Body of pancreas (tissue), 4 donors: Measurements from ENCODE around the gene AMDHD2. TPM values are rescaled to one million over a fixed set of nuclear protein-coding genes. Genes with fewer than 3 reads are reported as not detected.

ENCODE experiments used
- ATAC-seq: fragments of 150-250 bp; one replicate; pipeline ENCODE4 v1.9.1; 2016
- DNase-seq, 4 donors: peaks; one replicate each; pipeline ENCODE4 v3.0.0-alpha.2; 2019
- H3K27ac ChIP-seq, 4 donors: fragments of 200-600 bp; sonication (generic); 1 replicate in 3 of 4; 2 replicates in 1 of 4; pipeline versions ENCODE4 v1.5.1 to v1.6.1; 2016 to 2019; ENCODE audit warnings: mild to moderate bottlenecking in 1 of 4, mixed read lengths in 1 of 4, moderate library complexity in 1 of 4
- H3K27me3 ChIP-seq, 2 donors: fragments of 200-600 bp; sonication (generic); one replicate each; pipeline ENCODE4 v1.6.0; 2016; ENCODE audit warnings: mild to moderate bottlenecking in 1 of 2
- H3K36me3 ChIP-seq, 2 donors: fragments of 200-600 bp; sonication (generic); replicated peaks in 1 of 2; 2 replicates each; pipeline ENCODE4 v1.5.1; 2016; ENCODE audit warnings: low read depth in 2 of 2; ENCODE audit not compliant: insufficient read depth in 1 of 2
- H3K4me1 ChIP-seq: fragments of 200-600 bp; sonication (generic); one replicate; pipeline ENCODE4 v1.6.0; 2016
- H3K4me3 ChIP-seq, 2 donors: fragments of 200-600 bp; sonication (generic); 1 replicate in 1 of 2; 2 replicates in 1 of 2; pipeline ENCODE4 v1.5.1; 2016 to 2019
- H3K9me3 ChIP-seq, 3 donors: fragments of 200-600 bp; sonication (generic); 1 replicate in 2 of 3; 2 replicates in 1 of 3; pipeline ENCODE4 v1.5.1; 2016
- POLR2A ChIP-seq, 3 donors: fragments of 450-650 bp; IDR thresholded peaks; one replicate each; pipeline ENCODE4 v1.6.1; 2016; ENCODE audit warnings: antibody characterized with exemption in 3 of 3, mild to moderate bottlenecking in 2 of 3
- WGBS, 2 donors: methylation state at CpG; one replicate each; pipeline ENCODE4 v1.1.5; 2017; 5-methylcytosine and 5-hydroxymethylcytosine counted together
- intact Hi-C: fragments of 100-400 bp; cut with DNase I; formaldehyde crosslinking; loops from one replicate; pipeline ENCODE4 v1.15.1; 2023
- total RNA-seq, 2 donors: library from RNA; depleted of rRNA; stranded (reverse); fragments of >200 nt; gene quantifications; one replicate each; pipeline ENCODE4 v1.1.0, GENCODE V29; 2016
- TF ChIP-seq, protein P1 (sequence below), 7 experiments: fragments of 450-650 bp in 4 of 7; fragments of 200-600 bp in 3 of 7; sonication (generic) in 3 of 7; IDR thresholded peaks; one replicate each; pipeline ENCODE4 v1.5.1; 2016 to 2019; ENCODE audit warnings: antibody characterized with exemption in 7 of 7

AMDHD2 gene
- total RNA-seq, 2 donors from 2014 or later, result 13.7 to 33.6 TPM

GRCh38 chr16:2500430-2500917 is 19.7 kb upstream of the AMDHD2 start:
- Histone ChIP-seq H3K4me1 (peaks cover 60% of the 10 kb centered on the region), H3K36me3 (peaks cover 0 to 1% of the 10 kb centered on the region in 2 donors), H3K27me3 (no peaks in the 10 kb centered on the region), H3K4me3 (no peak overlapping the region), H3K27ac (peak overlapping the region in 2 of 4 donors; percentile 71 to 77), H3K9me3 (no peaks in the 10 kb centered on the region)
- TF ChIP-seq, protein P1, sequence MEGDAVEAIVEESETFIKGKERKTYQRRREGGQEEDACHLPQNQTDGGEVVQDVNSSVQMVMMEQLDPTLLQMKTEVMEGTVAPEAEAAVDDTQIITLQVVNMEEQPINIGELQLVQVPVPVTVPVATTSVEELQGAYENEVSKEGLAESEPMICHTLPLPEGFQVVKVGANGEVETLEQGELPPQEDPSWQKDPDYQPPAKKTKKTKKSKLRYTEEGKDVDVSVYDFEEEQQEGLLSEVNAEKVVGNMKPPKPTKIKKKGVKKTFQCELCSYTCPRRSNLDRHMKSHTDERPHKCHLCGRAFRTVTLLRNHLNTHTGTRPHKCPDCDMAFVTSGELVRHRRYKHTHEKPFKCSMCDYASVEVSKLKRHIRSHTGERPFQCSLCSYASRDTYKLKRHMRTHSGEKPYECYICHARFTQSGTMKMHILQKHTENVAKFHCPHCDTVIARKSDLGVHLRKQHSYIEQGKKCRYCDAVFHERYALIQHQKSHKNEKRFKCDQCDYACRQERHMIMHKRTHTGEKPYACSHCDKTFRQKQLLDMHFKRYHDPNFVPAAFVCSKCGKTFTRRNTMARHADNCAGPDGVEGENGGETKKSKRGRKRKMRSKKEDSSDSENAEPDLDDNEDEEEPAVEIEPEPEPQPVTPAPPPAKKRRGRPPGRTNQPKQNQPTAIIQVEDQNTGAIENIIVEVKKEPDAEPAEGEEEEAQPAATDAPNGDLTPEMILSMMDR (IDR thresholded peaks at IDR 0.05), result no peak
- no peak for TF ChIP-seq POLR2A (IDR thresholded peaks at IDR 0.05)
- WGBS, 2 donors, result 79 to 85% methylated on average over 13 to 20 of the region's 20 CpGs
- ATAC-seq (no peak), DNase-seq (no peak)
- intact Hi-C loops, result no loop called here

DNA sequence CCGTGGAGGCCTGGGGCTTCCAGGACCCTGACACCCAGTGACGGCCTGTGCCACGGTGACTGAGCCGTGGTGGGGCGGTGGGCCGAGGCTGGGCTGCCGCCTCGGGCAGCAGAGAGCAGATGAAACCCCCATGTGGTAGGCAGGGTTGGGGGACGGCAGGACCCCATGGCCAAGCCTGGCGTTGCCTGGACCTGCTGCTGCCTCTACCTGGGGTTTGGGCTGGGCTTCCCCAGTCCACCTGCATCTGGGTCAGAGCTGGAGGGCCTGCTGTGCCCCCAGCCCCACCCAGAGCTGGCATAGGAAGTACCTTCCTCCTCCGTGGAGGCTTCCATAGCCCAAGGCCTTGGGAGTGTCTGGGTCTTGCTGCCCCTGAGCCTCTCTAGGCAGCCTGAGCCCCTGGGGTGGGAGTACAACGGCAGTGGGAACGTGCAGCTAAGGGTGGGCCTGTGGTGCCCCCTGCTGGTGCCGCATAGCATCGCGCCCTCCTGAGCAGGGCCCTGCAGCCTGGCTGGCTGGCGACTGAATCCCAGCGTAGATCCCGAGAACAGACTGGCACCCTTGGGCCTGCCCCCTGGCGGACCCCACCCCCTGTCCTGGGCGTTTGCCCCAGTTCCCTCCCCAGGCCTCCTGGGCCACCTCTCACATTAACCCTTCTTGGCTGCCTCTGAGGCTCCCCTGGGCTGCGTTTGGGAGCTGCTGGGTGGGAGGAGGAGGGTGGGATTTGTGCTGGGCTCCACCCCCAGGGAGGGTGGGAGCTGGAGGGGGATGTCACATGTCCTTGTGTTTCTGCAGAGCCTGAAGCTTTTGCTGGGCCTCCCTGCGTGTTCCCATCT is 19.0 kb upstream of the AMDHD2 start:
- TF ChIP-seq, protein P1 (IDR thresholded peaks at IDR 0.05), result peak; percentile 94 to 97 (median 96)
- peak in 1 of 3 donors; percentile 4 for TF ChIP-seq POLR2A (IDR thresholded peaks at IDR 0.05)
- ATAC-seq, result peak; percentile 74
- Histone ChIP-seq H3K27me3 (no peaks in the 10 kb centered on the region), H3K4me3 (no peak overlapping the region), H3K27ac (peak overlapping the region in 3 of 4 donors; percentile 59 to 77 (median 71)), H3K4me1 (peaks cover 60% of the 10 kb centered on the region), H3K36me3 (peaks cover 0 to 1% of the 10 kb centered on the region in 2 donors), H3K9me3 (no peaks in the 10 kb centered on the region)
- WGBS, 2 donors, result 39 to 68% methylated on average over 5 to 23 of the region's 23 CpGs
- intact Hi-C loops, result no loop called here
- peak; percentile 83 to 89 (median 86) for DNase-seq

DNA sequence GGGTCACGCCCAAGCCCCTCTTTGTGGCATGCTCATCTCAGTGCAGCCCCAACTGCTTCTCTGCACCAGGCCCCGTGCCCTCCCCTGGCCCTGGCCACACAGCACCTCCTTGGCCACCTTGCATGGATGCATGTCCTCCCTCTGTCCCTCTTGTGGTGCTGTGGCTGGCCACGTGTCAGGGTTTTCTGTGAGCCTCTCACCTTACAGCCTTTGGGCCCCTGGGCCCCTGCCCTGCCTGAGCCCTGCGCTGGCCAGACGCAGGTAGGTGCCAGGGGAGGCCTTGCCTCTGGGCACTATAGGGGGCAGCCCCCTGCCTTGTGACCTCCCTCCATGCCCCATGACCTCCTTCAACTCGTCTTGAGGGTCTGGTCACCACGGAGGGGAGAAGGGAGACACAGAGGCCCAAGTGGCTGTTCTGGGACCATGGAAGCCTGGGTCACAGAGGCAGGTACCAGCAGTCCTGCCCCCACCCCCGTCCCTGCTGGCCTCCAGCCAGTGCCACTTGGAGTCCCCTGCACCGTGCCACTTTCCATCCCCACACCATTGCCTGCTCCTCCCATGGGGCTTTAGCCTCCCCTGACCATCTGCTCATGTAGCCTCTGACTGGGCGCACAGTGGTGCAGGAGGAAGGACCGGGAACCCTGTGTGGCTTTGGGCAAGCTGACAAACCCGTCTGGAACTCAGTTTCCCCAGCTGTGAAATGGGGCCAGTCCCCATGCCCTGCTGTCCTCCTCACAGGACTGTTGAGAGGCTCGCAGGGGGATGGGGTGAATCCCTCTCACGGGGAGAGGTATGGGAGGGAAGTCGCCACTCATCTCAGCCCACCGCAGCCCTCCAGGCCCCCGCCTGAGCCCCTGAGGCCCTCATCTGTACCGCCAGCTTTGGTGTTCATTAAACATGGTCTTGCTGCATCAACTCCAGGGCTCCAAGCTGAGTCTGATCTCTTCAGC is 17.9 kb upstream of the AMDHD2 start:
- peak overlapping the region; percentile 55 to 77 (median 65) for H3K27ac ChIP-seq
- 54 to 59% methylated on average over 4 to 18 of the region's 18 CpGs for WGBS, 2 donors
- no peaks in the 10 kb centered on the region for H3K36me3 ChIP-seq
- peak in 1 of 4 donors; percentile 17 for DNase-seq
- H3K4me1 ChIP-seq, result peaks cover 56% of the 10 kb centered on the region
- intact Hi-C loops, result no loop called here
- no peak overlapping the region for H3K4me3 ChIP-seq
- H3K9me3 ChIP-seq, result no peaks in the 10 kb centered on the region
- no peaks in the 10 kb centered on the region for H3K27me3 ChIP-seq
- TF ChIP-seq POLR2A (IDR thresholded peaks at IDR 0.05), result no peak
- TF ChIP-seq, protein P1 (IDR thresholded peaks at IDR 0.05), result no peak
- ATAC-seq, result no peak

GRCh38 chr16:2505695-2506094 is 14.5 kb upstream of the AMDHD2 start:
- H3K36me3 ChIP-seq, result no peaks in the 10 kb centered on the region
- ATAC-seq (no peak), DNase-seq (no peak)
- H3K27ac ChIP-seq, result peak overlapping the region in 1 of 4 donors; percentile 39
- intact Hi-C loops, result no loop called here
- H3K4me3 ChIP-seq, result no peak overlapping the region
- no peak for TF ChIP-seq POLR2A (IDR thresholded peaks at IDR 0.05)
- TF ChIP-seq, protein P1 (IDR thresholded peaks at IDR 0.05), result no peak
- H3K4me1 ChIP-seq, result peaks cover 23% of the 10 kb centered on the region
- H3K9me3 ChIP-seq, result no peaks in the 10 kb centered on the region
- H3K27me3 ChIP-seq, result no peaks in the 10 kb centered on the region
- WGBS, 2 donors, result 86 to 87% methylated on average over 14 of the region's 14 CpGs
